ENCODE measurements around the gene GABBR2. TPM values are rescaled to one million over a fixed set of nuclear protein-coding genes. Genes with fewer than 3 reads are reported as not detected.

The GABBR2 gene
- polyA plus RNA-seq, 3 donors: 1.3 to 4.7 (median 4.3) TPM

DNA sequence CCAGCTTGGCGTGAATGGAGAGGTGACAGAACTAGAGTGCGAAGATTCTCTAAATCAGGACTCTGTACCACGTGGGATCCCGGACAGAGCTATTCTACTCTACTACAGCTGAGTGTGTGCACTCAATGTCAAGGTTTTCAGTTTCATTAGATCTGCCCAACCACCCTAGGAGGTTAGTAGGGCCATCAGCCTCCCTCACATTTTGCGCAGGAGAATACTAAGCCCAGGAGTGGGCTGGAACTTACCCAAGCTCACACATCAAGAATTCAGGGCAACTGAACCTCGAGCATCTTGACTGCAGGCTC, 385.0 kb downstream of the GABBR2 start:
- DNase-seq: no peak

DNA sequence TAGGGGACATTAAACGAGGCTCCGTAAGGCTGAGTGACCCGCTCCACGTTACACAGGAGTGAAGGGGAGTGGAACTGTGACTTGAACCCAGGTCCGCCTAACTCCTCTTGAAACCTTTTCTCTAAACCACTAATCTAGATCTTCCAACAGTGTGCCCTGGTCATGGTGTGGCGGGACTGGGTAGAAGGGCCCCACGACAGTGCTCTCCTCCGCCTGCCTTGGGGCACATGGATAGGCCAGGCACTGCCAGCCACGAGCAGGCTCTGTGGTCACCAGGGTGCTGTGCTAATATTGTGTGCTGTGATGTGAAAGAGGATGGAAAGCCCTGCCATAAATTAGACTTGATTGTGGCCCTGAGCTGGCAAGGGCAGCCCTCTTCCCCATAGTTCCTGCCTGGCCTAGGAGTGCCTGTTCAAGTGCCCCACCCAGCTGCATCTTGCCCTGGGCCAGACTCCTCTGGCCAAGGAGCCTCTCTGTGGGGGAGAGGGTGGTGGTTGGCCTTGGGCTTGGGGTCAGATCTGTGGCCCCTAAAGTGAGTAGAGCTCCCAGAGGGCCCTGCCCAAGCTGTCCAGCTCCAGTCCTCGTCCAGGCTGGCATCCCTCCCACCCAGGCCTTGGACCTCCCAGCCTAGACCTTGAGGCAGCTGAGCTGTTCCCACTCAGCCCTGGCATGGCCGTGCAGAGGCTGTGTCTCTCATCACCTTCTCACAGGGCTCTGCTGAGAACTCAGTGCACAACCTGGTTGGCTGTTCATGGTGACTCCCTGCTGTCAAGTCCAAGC, 385.5 kb downstream of the GABBR2 start:
- no peak for DNase-seq

DNA sequence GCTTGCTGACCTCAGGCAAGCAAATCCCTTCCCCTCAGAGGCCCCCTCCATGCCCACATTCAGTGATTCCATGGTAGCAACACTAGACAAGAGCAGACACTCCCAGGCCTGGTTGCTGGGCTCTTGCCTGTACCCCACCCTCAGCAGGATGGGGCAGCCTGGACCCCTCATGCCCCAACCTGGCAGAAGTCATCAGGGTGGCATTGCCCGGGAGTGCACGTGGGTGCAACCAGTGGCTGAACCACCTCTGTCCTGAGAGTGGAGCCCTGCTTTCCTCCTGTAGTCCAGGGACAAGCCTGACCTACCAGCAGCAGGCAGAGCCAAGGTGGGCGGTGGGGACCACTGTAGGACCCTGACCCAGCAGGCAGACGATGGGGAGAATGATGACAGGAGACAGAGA, 387.5 kb downstream of the GABBR2 start:
- no peak for DNase-seq

DNA sequence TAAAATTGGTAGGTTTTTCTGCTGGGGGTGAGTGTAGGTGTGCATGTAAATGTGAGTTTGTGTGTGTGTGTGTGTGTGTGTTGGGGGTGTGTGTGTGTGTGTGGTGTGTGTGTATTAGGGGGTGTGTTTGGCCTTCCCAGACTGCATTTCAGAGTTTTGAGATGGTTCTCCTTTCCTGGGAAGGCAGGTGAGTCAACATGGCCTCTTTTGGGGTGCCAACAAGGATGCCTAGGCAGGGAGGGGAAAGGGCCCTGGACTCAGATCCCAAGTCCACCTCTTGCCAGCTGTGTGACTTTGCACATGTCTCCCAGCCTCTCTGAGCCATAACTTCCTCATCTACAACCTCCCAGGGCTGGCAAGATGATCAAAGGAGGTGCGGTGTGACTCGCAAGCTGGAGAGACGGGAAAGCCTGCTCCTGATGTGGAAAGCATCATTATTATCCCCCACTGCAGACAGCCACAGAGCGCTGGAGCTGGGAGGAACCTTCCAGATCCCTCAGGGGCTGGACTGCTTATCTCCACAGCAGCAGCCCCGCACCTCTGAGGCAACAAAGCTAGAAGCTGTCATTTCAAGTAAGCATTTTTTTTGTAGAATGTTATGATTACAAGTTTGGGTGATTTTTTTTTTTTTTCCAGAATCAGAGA, 389.8 kb downstream of the GABBR2 start:
- DNase-seq: no peak

DNA sequence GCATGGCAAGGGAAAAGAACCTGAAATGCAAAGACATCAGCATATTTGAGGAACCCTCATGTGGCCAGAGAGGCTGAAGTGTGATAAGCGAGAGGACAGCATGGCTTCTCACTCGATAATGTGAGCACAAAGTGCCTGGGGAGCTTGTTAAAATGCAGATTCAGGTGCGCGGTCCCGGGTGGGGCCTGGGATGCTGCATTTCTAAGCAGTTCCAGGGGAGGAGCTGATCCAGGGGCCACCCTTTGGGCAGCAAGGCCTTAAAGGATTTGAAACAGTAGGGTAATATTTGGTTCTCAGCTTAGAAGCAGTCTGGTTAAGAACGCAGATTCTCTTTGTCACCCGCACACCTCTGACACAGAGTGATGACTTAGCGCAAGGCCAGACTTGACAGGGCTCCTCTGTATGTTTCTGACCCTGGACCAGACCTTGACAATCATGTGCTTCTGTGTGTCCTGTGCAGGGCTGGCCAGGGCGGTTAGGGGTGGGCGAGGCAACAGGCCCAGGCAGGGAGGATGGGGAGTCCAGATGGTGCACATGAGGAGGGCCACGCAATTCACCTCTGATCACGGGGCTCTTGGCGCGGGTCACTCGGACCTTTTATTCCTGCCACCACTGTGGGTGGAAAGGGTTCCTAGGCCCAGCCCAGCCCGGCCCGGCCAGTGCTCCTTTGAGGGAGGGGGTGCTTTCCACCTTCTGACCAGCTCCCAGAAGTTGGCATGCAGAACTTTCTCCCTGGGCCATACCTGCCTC, 390.5 kb downstream of the GABBR2 start:
- no peak for DNase-seq

DNA sequence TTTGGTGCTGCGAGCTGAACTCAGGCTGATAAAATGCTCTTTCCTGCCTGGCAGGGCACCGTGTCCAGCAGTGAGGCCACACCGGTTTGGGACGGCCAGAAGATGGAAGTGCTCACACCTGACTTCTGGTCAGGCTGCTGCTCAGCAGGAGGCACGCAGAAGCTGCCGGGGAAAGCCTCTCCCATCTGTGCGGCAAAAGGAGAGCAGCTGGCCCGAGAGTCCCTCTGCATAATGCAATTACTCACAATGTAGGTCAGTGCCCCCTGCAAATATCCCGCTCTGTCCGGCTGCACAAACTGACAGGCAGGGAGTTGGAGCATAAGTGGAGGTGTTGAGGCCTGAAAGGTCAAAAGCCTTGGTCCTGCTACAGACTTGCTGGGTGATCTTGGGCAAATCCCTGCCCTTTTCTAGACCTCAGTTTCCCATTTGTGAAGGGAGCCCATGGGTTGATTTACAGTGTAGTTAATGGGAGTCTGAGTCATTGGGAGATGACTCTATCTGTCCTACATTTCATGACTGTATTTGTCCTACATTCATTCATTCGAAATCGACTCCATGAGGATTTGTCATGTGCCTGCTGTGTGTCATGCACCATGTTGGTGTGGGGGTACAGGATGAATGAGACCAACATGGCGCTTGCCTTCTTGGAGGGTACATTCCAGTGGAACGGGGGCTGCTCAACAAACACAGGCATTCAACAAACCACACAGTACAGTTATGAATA, 391.4 kb downstream of the GABBR2 start:
- DNase-seq: no peak

DNA sequence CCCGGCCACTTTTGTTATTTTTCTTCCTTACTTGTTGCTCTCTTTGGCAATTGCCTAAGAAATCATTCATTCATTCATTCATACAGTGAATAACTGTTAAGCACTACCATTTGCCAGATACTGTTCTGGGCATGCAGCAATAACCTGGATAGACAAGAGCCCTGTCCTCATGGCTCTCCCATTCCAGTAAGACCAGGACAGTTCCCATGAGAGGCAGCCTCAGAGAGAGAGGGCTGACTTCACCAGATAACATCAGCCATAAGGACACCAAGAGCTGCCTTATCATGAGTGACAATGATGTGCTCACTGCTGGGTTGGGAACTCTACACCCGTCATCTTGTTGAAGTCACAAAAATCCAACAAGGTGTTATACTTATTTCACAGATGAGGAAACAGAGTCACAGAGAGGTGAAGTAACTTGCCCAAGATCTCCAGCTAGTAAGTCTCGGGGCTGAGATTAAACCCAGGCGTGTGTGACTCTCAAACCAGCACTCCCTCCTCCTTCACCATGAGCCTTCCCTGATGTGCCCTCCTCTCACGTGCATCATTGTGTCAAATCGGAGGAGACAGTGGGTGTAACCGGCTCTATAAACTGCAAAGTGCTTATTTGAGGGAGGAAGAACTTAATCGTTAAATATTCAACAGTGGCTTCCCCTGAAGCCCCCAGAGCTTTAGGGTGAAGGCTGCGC, 392.1 kb downstream of the GABBR2 start:
- no peak for DNase-seq

DNA sequence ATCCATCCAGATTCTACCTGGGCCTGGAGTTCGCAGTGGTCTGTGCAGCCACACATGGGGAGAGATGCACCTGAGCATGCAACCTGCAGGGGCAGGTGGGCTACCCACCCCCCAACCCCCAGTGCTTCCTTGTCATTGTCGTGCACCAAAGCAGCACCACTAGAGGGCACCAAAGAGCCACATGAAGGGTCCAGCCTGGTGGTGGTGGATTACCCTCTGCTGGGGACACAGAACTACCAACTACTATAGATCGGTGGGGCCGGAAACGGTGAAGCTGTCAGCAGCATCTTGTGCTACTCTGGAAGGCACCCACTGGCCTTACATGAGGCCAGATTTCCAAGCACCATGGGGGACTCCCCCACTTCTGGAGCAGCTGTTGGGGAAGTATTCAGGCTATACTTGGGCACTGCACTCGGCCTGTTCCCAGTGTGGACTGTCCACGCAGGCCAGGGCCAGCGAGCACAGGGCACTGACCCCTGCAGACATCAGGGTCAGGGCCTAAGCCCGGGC, 393.1 kb downstream of the GABBR2 start:
- peak; percentile 88 for DNase-seq

DNA sequence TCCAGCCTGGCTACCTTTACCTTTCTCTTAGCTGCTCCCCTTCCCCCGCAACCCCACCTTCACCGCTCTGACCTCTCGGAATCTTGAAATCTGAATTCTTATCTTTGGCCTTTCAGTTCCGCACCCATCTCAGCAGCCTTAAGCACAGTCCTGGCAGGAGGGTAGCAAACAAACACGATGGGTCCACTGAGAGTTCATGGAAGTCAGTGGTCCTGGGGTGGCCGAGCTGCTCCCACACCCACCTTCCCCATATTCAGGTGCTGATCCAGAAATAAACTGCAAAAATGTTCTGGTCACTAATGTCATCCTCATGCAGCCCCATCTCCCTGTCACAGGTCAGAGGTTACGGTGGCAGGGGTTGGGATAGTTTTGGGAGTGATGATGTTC, 393.7 kb downstream of the GABBR2 start:
- no peak for DNase-seq

DNA sequence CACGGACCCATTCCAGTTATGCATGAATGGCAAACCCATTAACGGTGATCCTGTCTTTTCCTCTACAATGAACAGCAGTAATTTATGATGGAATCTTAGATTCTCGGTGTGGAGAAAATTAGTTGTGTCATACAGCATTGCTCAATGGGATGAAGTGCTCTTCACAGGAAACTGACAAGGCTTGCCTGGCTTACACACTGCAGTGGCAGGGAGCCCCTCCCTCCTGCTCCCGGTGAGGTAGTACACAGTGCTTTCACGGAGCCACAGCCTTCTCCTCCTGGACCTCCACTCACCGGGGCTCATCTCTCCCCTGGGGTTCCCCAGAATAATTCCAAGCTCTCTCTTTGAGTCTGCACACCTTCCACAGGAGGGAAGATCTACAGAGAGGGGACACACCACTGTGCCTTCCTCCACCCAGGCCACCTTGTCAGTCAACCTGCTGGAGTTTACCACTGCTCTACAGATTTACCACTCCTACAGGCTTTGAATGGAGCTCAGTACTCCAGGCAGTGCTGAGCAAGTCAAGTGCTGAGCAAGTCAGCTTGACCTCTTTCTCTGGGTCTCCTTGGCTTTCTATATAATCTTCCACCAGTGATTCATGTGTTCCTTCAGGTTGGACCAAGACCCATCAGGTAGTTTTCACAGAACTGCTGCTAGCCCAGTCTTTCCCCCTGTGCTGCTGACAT, 394.2 kb downstream of the GABBR2 start:
- no peak for DNase-seq

DNA sequence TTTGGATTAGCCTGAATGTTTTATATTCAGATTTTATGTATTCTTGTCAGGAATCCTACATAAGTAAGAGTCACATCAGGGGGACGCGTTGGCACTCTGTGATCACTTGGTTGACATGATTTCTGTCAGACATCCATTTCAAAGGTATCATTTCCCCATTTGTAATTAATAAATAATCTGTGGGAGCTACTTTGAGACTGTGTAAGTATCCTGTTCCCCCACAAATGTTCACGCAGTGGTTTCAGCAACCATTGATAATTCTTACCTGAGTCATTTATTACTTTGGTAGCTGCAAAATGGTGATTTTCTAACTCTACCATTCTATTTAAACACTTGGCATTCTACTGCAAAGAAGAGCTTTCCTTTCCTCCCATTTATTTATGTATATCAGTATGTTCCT, 396.4 kb downstream of the GABBR2 start:
- no peak for DNase-seq

DNA sequence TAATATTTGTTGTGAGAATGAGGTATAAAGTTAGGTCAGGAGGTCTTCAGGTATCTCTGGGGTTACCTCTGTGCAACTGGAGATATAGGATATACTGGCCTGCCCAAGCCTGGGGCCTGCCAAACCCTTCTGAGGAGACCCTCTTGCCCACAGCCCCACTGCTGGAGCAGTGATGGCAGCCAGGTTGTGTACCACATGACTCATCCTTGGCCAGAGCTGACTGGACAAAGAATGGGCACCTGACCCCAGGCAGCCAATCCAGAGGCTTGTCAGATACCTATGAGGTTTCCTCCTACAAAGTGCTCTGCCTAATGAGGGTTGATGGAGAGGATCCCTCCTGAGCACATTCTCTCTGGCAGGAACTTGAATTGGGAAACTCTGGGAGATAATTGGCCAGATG, 397.2 kb downstream of the GABBR2 start:
- no peak for DNase-seq

DNA sequence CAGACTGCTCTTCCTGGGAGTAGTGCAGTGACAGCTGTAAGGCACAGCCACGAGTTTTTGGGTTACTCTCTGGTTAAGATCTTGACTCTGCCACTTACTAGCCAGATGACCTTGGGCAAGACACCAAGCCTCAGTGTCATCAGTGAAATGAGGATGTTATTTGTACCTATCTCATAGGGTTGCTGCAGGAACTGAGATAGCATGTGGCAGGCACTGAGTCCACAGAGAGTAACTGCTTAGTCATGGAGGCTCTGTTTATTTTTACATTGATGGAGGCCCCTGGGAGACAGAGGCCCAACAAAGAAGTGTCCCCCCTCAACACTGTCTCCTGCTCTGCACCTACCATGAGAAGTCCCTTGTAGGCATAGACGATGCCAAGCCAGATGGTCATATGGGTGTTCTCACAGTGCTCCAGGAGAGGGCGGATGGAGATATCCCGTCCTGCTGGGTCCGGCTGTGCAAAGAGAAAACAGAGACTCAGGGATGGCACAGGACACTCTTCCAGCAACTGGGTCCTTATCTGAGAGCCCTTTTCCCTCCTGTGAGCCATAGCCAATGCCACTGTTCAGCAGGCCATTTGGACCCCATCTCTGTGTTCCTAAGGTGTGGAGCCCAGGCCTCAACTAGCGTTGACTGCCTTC, 397.9 kb downstream of the GABBR2 start:
- no peak for DNase-seq

DNA sequence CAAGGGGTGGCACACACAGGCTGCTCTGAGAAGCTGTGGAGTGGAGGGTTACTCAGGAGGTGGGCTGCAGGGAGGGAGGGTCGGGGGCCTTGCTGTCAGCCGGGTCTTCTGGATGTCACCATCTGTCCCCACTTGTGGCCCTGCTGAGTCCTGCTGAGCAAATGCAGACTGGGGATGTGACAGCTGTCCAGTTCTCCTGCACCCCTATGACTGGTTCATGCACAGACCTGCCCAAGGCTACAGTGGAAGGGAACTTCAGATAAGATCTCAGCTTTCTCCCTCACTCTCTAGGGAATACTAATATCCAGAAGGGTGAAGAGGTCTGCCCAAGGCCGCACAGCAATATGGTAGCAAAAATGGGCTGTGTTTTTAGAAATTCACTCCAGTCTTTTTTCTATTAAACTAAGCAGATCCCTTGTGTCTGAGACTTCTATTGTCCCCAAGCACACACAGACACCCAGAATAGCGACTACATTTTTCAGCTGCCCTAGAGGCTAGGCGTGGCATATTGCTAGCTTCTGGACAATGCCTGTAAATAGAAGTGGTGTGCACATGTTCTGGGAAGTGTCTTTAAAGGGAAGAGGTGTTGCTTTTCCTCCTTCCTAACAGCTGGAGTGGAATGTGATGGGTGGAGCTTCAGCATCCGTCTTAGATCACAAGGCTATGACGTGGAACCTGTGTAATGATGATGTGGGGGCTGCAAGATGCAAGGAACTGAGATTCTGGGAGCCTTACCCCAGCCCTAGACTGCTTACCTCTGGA, 402.2 kb downstream of the GABBR2 start:
- DNase-seq: no peak

DNA sequence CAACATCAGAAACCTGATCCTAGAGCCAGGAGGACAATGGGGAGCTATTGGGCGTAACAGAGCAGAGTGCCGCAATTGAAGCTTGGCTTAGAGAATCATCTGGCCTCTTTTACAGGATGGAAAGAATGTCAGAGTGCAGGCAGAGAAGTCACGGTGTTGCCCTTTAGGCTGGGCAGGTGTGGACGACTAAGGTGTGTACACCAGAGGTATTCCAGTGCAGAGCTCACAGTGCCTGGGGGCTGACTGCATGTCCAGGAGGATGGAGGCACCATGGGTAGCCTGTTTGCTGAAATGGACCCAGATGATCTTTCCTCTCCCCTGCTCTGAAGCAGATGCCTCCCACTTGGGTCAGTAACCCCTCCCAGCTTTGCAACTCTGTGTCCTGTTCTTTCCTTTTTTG, 404.4 kb downstream of the GABBR2 start:
- no peak for DNase-seq

DNA sequence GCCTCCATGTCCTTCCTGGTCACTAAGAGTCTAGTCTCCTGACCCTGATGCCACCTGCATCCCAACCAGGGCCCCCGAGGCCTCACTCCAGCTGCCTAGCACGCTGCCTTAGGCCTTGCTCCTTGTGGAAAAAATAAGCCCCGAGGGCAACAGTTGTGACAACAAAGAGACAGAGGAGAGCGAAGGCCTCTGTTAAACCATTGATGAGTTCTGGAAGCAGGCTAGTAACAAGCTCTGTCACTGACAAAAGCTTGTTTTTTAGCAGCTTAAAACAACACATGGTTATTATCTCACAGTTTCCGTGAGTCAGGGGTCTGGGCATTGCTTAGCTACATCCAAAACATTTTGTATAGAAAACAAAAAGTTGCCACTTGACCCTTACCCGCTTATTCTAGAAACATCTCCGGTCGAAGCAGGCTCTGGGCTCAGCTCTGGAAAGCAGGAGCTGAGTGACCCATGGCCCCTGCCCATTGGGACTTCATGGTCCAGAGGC, 405.1 kb downstream of the GABBR2 start:
- no peak for DNase-seq

DNA sequence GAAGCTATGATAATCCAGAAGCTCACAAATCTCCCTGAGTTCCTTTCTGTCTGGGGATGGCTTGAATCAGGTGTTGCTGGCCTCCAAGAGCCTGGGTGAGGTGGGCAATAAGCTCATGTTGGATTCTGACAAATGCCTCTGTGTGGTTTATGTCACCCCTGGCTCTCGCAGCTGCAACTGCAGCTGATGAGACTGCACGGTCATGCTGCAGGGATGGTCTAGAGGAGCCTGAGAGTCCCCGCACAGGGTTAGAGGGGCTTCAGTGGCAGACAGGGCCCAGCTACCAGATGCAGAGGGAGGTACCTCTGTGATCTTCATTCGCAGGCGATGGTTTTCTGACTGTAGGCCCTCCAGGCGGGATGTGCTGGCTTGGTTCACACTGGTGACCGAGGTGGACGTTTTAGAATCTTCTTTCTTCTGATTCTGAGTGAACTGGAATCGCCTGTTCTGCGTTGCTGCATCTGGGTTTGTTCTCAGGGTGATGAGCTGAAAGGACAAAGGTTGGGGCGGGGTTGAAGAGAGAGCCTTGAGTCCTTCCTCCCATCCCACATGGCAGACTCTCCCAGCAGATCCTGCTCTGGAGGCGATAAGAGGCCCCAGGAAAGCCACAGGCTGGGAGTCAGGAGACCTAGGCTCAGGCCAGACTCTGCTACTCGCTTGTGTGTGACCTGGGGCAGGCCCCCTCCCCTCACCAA, 405.6 kb downstream of the GABBR2 start:
- DNase-seq: no peak

DNA sequence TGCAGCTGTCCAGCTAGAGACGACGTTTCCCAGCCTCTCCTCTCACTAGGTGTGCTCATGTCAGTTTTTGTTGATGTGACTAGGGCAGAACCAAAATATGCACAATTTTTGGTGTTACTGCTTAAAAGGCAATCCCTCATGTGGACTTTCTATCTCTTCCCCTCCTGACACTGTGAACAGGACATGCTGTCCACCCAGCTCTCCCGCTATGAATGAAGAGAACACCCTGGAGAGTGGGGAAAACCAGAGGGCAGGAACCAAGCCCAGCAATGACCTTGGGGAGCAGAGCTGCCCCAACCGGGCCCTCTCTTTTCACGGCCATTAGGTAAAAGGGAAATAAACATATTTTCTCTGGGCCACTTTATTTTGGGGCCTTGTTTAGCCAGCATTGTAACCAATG, 406.6 kb downstream of the GABBR2 start:
- DNase-seq: no peak

DNA sequence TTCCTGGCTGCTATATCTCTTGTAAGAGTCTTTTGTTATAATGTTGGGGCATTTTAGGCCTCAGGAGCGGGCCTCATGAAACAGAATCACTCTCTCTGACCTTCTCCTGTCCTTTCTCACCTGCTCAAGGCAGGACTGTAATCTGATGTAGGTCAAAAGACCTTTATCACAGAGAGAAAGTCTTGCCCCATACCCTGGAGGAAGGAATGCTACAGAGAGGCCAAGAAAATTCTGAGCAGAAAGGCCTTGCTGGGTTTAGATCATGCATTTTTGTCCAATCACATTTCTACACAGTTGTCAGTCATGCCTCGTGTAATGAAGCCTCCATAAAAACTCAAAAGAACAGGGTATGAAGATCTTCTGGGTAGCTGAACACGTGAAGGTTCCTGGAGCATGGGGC, 408.1 kb downstream of the GABBR2 start:
- DNase-seq: no peak
